ENCODE data around the gene MGAT4A. TPM values are rescaled to one million over a fixed set of nuclear protein-coding genes. Genes with fewer than 3 reads are reported as not detected.

The MGAT4A gene
- 0.80 to 2.1 TPM (median 1.2 TPM) in 5 replicates for total RNA-seq (2022; extraction: Qiagen RNA extraction; ENCODE audit: low read depth)

DNA sequence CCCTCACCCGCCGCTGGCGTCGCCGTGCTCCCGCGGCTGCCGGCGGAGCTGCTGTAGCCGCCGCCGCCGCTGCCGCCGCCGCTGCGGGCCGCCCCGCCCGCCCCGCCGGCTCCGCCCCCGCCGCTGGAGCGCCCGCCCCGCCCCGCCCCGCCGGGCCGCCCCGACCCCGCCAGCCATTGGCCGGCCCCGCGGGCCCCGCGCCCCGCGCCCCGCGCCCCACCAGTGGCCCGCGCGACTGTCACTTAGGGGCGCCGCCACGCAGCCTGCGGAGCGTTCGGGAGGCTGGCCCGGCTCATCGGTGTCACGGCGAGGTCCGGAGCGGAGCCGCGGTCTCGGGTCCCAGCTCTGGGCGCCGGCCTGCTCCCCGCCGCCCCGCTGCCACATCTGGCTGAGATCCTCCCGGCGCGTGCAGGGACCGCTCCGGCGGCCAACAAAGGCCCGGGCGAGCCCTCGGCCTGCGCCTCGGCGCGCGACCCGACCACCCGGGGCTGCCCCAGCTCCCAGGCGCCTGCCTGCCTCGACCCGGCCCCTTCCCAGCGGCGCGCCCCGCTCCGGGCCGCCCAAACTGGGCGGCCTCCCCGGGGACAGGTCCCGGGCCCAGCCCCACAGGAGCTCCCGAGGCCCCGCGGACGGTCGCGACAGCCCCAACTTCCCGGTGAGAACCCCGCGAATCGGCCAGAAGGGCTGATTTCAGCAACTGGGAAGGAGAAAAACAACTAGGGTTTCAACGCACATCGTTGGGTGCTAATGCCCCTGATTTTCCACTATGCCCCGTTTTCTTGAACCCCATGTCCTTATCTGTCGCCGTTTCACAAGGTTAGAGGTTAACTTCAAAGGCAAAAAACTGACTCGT lies at the start of gene MGAT4A:
TSS of gene MGAT4A (minus strand) at position 92 of the 853 bp plus-strand sequence. CDS start 4,800 bp downstream, outside the sequence.

DNA sequence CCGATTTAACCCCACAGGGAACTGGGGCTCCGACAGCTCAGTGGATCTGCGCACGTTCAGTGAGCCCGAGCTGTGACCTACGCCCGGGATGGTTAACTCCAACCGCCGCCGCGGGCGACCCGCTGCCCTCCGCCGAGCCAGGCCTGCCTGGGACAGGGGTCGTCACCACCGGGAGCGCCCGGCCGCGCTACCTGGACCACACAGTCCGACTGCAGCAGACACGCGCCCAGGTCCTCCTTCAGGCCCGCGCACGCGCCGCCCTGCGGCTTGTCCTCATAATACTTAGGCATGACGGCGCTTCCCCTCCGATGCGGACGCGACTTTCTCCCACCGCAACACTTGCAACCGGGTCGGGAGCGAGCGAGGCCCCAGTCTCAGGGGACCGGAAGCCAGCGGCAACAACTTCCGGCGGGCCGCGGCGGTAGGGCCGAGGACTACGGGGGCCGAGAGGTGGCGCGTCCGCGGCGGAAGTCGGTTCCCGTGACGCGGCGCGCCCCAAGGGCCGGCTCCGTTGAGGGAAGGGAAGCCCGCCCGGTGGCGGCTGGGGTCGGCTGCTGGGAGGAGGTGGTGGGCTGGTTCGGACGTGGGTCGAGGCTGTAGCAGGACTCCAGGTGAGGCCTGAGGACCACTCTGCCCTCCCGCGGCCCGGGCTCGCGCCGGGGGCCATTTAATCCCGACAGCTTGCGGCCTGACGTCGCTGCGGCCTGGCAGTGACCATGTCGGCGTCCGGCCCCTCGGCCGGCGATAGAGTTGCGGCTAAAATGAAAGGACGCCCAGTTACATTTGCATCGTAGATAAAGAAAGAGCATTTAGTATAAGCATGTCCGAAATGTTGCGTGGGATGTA lies 122.6 kb downstream of the MGAT4A start, which contains the start of the genes COA5 and UNC50:
TSS of gene COA5 (minus strand) at position 397 of the 846 bp plus-strand sequence. CDS start at position 290, 107 bp downstream.
TSS of gene UNC50 (plus strand) at position 474 of the 846 bp plus-strand sequence. CDS start 1,171 bp downstream, outside the sequence.

Other genes with a start within 250 kb of the MGAT4A start
- 17.4 to 26.6 TPM (median 24.3 TPM) in 5 replicates for gene COA5, start 122.6 kb downstream of the MGAT4A start, total RNA-seq (2022; extraction: Qiagen RNA extraction; ENCODE audit: low read depth)
- gene UNC50, start 122.5 kb downstream of the MGAT4A start, total RNA-seq (2022; extraction: Qiagen RNA extraction; ENCODE audit: low read depth): 44.5 to 48.3 TPM (median 47.4 TPM) in 5 replicates
- gene CRACDL, start 205.1 kb upstream of the MGAT4A start, total RNA-seq (2022; extraction: Qiagen RNA extraction; ENCODE audit: low read depth): 0.49 to 0.89 TPM (median 0.54 TPM) in 5 replicates

Data from A549 treated with CpdA at 1 μM for 4 hours (cell line).